Heart left ventricle (tissue), 13 donors: ENCODE data around the gene TAF5L.

Experiments
- POLR2A ChIP-seq, 2 donors: fragments of 450-650 bp; IDR thresholded peaks; one replicate each; pipeline ENCODE4 v1.6.1; 2017; ENCODE audit warnings: antibody characterized with exemption in 2 of 2, mild to moderate bottlenecking in 2 of 2, moderate library complexity in 2 of 2
- TF ChIP-seq, protein P1 (sequence below), 12 donors: fragments of 200-600 bp; sonication (generic) in 4 of 12; IDR thresholded peaks; one replicate each; pipeline versions ENCODE4 v1.5.0 to v1.8.0; 2018 to 2022; ENCODE audit warnings: antibody characterized with exemption in 12 of 12, mild to moderate bottlenecking in 5 of 12
- donor health status: ischemic (EF 13 %, LVEDD 7.1; RV severe dilation, severe dysfunction).
- donor health status: DM: no; HTN: yes; CAD: no.
- donor health status: DM: no; HTN: no; CAD: no.
- donor health status: ischemic (EF 25% LVEDD 6.9; RV normal size, moderate dysfunction).
- donor health status: ischemic (EF 25% LVEDD 5.7; RV mildly dilated, moderate dysfunction).
- donor health status: ischemic (EF 35%, LVEDD 5.7; RV mildly dilated, moderate dysfunction).
- donor health status: nonischemic (EF 11% LVEDD 7.7; RV severe dilation, severe dysfunction).
- donor health status: DM: yes; HTN: yes; CAD: no.
- donor health status: PGD.
- donor health status: ischemic (EF 29% LVEDD 5.4; RV normal size, mild dysfunction).
- donor health status: nonischemic (EF 23%, LVEDD 6.1; RV moderate dilation, normal function).

DNA sequence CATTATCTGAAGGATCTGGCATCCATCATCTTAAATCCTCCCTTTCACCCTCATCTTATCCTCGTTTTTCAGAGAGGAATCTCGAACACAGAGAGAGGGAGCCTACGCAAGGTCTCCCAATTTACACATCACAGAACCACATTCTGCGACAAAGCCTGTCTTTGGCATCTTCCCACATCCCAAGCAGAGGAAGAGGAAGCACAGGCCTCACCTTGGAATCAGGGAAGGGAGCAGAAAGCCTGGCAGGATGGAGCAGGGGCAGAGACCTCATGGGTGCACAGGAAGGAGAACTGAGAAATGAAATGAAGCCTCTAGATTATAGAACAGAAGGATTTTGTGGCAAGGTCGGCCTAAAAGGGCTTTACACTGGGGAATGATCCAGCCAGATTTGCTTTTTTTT lies 73.2 kb downstream of the TAF5L start:
- TF ChIP-seq, protein P1, sequence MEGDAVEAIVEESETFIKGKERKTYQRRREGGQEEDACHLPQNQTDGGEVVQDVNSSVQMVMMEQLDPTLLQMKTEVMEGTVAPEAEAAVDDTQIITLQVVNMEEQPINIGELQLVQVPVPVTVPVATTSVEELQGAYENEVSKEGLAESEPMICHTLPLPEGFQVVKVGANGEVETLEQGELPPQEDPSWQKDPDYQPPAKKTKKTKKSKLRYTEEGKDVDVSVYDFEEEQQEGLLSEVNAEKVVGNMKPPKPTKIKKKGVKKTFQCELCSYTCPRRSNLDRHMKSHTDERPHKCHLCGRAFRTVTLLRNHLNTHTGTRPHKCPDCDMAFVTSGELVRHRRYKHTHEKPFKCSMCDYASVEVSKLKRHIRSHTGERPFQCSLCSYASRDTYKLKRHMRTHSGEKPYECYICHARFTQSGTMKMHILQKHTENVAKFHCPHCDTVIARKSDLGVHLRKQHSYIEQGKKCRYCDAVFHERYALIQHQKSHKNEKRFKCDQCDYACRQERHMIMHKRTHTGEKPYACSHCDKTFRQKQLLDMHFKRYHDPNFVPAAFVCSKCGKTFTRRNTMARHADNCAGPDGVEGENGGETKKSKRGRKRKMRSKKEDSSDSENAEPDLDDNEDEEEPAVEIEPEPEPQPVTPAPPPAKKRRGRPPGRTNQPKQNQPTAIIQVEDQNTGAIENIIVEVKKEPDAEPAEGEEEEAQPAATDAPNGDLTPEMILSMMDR (IDR thresholded peaks at IDR 0.05): no peak
- TF ChIP-seq POLR2A (IDR thresholded peaks at IDR 0.05): no peak
